Activated CD8-positive, alpha-beta memory T cell treated with anti-CD3 and anti-CD28 coated beads, Interleukin-2, amount 50 U/mL, for 1 hour (primary cell): ENCODE results near the gene PTPRM.

Experiments used
- DNase-seq: peaks from one replicate; pipeline ENCODE4 v3.0.0-alpha.2; 2020; ENCODE audit errors: extremely low read depth

PTPRM gene

GRCh38 chr18:8175501-8176061 is 608.5 kb downstream of the PTPRM start:
- DNase-seq = no peak

DNA sequence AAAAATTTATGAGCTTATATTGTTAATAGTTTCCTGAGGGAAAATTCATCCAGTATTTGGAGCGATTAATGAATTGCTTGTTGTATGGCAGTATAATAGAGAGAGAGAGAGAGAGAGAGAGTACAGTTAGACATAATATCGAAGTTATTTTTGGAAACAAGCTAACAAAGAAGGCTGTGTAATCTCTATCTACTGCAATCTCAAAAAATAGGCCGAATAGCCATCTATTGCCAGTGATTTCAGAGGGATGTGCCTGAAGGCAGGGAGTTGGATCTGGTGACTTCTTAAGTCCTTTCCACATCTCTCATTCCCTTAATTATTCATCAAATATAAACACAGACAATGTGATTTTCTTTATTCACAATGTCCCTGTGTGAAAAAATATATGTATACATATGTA is 609.0 kb downstream of the PTPRM start:
- no peak for DNase-seq

GRCh38 chr18:8176554-8176953 is 609.4 kb downstream of the PTPRM start:
- no peak for DNase-seq

DNA sequence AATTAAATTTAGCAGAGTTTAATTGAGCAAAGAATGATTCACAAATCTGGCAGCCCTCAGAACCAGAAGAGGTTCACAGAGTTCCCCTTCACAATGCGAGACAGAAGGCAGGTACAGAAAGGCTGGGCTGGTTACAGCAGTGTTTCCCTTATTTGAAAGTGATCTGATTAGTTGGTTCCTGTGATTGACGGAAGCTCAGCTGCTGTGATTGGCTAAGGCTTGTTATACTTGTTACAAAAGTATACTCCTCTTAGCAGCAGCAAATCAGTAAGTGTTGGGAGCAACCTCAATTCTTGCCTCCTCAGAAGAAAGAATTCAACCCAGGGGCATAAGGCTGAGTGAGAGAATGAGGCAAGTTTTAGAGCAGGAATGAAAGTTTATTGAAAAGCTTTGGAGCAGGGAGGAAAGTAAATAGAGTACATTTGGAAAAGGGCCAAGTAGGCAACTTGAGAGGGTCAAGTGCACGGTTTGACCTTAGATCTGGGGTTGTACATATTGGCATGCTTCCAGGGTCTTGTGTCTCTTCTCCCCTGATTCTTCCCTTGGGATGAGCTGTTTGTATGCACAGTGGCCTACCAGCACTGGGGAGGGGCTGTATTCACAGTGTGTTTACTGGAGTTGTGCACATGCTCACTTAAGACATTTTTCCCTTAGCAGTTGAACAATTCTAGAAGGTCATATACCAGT is 610.4 kb downstream of the PTPRM start:
- DNase-seq = no peak

- no peak for DNase-seq
Measured at GRCh38 chr18:8186413-8186812, 619.3 kb downstream of the PTPRM start.

GRCh38 chr18:8188184-8188583 is 621.1 kb downstream of the PTPRM start:
- DNase-seq = no peak

DNA sequence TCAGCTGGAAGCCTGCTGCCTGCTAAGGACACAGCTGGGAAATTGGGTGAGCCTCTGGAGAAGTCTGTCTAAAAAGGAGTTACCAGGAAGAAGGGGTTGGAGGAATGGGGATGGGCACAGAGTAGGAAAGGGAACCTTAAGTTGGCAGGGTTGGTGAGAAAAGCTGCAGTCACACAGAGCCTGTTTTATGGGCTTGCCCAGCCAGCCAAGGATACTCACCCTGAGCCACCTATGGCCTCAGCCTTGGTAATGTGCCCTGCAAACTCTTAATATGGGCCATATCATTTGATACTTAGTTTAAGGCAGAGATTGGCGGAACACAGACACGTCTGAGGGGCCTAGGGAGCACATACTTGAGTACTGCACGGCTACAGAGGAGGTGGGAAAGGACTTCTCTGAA is 623.9 kb downstream of the PTPRM start:
- DNase-seq = no peak

DNA sequence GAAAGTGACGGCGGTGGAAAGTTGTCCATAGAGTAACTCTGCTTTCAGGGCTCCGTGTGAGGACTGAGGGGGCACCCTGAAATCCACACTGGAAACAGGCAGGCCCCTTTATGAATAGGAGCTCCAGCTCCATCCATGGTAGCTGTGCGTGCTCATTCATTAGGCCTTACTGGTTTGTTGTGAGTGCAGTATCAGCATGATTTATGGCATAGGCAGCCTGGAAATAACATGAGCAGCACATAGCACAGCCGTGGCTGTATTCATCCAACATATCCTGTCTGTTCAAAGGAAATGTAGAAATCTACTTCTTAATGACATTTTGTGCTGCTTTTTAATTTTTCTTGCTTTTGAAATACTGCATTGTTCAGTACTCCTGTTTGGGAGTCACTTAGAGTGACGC is 627.3 kb downstream of the PTPRM start:
- no peak for DNase-seq

GRCh38 chr18:8196238-8196637 is 629.1 kb downstream of the PTPRM start:
- no peak for DNase-seq

GRCh38 chr18:8197499-8197898 is 630.4 kb downstream of the PTPRM start:
- no peak for DNase-seq

DNA sequence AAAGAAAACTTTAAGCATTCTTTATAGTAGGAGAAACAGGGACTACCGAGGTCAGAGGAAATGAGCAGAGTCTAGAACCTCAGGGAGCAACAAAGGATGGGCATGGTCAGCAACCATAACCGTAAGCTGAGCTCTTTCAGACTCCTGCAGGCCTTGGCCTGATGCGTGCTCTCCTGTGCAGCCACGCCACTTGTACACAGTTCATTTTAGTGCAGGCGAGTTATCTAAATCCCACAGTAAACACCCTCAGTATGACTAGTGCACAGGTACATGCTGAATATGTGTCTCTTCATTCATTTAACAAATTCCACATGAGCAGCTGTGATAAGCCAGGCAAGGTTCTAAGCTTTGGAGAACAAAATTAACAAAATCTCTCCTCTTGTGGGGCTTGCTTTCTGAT is 640.9 kb downstream of the PTPRM start:
- DNase-seq = no peak

- DNase-seq = no peak
Measured at GRCh38 chr18:8208716-8209115, 641.6 kb downstream of the PTPRM start.

- DNase-seq = no peak
Measured at GRCh38 chr18:8212896-8213780, 646.0 kb downstream of the PTPRM start.

DNA sequence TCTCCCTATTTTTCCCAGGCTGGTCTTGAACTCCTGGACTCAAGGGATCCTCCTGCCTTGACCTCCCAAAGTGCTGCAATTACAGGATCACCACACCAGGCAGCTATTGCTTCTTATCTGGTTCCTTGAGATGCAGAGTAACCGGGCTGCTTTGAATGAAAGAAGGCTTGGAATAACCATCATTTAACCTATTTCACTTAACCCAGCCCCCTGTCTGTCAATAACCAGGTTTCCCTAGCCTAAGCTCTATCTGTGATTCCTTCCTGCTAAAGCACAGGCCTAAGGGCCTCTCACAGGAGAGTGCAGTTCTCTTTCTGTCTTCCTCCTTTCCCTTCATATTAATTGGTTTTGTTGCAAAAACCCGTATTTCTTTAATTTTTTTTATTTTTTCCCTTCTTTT is 648.6 kb downstream of the PTPRM start:
- DNase-seq = no peak

- DNase-seq = no peak
Measured at GRCh38 chr18:8217051-8217564, 650.0 kb downstream of the PTPRM start.

DNA sequence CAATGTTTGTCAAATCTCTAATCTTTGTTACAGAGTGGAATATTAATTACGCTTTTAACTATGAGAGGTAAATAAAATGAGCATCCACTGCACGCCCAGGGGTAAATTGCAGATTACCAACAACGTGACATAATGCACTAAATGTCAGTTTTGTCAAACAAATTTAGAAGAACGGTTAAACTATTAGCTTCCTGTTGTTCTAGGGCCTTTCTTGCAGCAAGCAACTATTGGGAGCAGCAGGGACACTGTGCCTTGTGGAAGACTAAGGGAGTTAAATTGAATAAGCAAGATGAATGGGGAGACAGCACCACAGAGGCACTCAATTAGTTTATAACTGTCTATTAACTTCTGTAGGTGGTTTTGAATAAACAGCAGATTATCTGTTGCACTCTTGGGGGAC is 651.1 kb downstream of the PTPRM start:
- DNase-seq = no peak

DNA sequence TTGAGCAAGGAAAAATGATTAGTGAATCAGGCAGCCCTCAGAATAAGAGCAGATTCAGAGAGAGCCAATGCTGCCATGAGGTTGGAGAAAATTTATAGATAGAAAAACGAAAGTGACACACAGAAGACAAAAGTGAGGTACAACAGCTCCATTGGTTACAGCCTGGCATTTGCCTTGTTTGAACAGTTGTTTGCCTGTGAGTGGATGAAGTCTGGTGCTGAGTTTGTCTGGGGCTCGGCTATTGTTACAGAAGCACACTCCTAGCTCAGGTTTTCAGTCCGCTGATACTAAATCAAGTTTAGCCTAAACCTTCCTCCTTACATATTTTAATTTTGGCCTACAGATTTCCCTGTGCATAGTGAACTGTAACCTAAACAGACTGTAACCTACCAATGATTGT is 654.3 kb downstream of the PTPRM start:
- no peak for DNase-seq

GRCh38 chr18:8224576-8224975 is 657.5 kb downstream of the PTPRM start:
- no peak for DNase-seq

- no peak for DNase-seq
Measured at GRCh38 chr18:8229040-8229439, 661.9 kb downstream of the PTPRM start.

- no peak for DNase-seq
Measured at GRCh38 chr18:8229787-8230186, 662.7 kb downstream of the PTPRM start.

GRCh38 chr18:8231316-8231715 is 664.2 kb downstream of the PTPRM start:
- DNase-seq = no peak

- DNase-seq = no peak
Measured at GRCh38 chr18:8232791-8233190, 665.7 kb downstream of the PTPRM start.

DNA sequence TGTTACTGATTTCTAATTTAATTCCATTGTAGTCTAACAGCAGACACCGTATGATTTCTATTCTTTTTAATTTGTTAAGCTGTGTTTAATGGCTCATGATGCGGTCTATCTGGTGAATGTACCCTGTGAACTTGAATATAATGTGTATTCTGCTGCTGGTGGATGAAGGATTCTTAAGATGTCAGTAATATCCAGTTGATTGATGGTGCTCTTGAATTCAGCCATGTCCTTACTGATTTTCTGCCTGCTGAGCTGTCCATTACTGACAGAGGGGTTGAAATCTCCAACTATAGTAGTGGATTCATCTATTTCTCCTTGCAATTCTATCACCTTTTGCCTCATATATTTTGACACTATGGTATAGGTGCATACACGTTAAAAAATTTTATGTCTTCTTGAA is 668.8 kb downstream of the PTPRM start:
- DNase-seq = no peak
